WTC11 (cell line): ENCODE measurements around the gene PPP3CA.

ENCODE experiments used
- SMAD3 ChIP-seq: sonication (generic); formaldehyde crosslinking; IDR thresholded peaks from 2 replicates; pipeline ENCODE4 v1.8.0; 2022; ENCODE audit warnings: missing genetic modification reagents, mild to moderate bottlenecking, borderline replicate concordance
- ZNF317 ChIP-seq: sonication (generic); formaldehyde crosslinking; IDR thresholded peaks from 2 replicates; pipeline ENCODE4 v1.8.1; 2023; ENCODE audit warnings: low read depth, mild to moderate bottlenecking, moderate library complexity, missing genetic modification reagents, borderline replicate concordance
- TF ChIP-seq, protein P1 (sequence below): fragments of 200-600 bp; IDR thresholded peaks from 2 replicates; pipeline ENCODE4 v1.8.0; 2022; ENCODE audit warnings: antibody characterized with exemption
- TF ChIP-seq, protein P2 (sequence below): sonication (generic); formaldehyde crosslinking; IDR thresholded peaks from 2 replicates; pipeline ENCODE4 v1.8.0; 2023; ENCODE audit warnings: missing genetic modification reagents
- TF ChIP-seq, protein P3 (sequence below): sonication (generic); formaldehyde crosslinking; IDR thresholded peaks from 2 replicates; pipeline ENCODE4 v1.8.1; 2022; ENCODE audit warnings: mild to moderate bottlenecking, moderate library complexity, missing genetic modification reagents

DNA sequence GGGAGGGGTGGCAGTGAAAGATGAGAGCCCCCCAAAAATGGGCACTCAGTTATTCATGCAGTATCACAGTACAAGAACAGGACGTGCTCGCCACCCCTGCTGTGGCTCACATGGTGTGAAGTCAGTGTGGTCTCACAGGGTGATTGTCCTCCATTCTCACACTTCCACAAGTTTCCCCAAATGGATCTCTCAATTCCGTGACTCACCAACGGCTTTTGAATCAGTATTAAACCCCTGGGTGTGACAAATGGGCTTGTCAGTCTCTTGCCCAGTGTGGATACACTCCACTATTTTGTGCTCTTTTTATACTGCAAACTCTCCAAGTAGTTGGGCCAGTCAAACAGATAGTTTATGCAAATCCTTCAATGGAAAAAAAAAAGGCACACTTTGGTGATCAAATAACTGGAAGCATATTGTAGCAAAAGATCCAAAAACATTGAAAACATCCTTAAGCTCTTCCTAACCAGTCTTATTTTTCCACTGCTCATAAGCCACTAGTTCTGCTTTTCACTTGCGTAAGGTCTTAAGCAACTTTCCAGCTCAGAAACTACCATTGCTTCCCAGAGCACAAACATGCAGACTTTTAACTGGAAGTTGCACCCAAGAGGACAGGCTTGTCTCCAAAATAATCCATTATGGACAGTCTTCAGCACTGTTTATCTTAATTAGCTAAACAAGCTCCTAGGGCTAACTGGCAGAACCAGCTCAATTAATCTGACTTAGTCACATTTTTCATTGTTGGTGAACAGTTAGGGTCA is 365.7 kb downstream of the PPP3CA start:
- TF ChIP-seq SMAD3 (CRISPR knock-in tag) (no peak), ZNF317 (CRISPR knock-in tag) (no peak)
- TF ChIP-seq, protein P1, sequence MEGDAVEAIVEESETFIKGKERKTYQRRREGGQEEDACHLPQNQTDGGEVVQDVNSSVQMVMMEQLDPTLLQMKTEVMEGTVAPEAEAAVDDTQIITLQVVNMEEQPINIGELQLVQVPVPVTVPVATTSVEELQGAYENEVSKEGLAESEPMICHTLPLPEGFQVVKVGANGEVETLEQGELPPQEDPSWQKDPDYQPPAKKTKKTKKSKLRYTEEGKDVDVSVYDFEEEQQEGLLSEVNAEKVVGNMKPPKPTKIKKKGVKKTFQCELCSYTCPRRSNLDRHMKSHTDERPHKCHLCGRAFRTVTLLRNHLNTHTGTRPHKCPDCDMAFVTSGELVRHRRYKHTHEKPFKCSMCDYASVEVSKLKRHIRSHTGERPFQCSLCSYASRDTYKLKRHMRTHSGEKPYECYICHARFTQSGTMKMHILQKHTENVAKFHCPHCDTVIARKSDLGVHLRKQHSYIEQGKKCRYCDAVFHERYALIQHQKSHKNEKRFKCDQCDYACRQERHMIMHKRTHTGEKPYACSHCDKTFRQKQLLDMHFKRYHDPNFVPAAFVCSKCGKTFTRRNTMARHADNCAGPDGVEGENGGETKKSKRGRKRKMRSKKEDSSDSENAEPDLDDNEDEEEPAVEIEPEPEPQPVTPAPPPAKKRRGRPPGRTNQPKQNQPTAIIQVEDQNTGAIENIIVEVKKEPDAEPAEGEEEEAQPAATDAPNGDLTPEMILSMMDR = no peak
- TF ChIP-seq, protein P2, sequence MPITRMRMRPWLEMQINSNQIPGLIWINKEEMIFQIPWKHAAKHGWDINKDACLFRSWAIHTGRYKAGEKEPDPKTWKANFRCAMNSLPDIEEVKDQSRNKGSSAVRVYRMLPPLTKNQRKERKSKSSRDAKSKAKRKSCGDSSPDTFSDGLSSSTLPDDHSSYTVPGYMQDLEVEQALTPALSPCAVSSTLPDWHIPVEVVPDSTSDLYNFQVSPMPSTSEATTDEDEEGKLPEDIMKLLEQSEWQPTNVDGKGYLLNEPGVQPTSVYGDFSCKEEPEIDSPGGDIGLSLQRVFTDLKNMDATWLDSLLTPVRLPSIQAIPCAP (CRISPR knock-in tag) = no peak
- TF ChIP-seq, protein P3, sequence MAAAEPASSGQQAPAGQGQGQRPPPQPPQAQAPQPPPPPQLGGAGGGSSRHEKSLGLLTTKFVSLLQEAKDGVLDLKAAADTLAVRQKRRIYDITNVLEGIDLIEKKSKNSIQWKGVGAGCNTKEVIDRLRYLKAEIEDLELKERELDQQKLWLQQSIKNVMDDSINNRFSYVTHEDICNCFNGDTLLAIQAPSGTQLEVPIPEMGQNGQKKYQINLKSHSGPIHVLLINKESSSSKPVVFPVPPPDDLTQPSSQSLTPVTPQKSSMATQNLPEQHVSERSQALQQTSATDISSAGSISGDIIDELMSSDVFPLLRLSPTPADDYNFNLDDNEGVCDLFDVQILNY (CRISPR knock-in tag) = no peak
